BE2C (cell line): Measurements from ENCODE around the gene NFATC1.

ENCODE experiments used
- DNase-seq: peaks from one replicate; pipeline ENCODE4 v3.0.0-alpha.2; 2020
- H3K27me3 ChIP-seq: fragments of 250-450 bp; sonication (Bioruptor Pico); 2 replicates; pipeline ENCODE4 v1.5.1; 2020; ENCODE audit warnings: mild to moderate bottlenecking
- H3K36me3 ChIP-seq: fragments of 250-450 bp; sonication (Bioruptor Pico); 2 replicates; pipeline ENCODE4 v1.5.1; 2020; ENCODE audit warnings: mild to moderate bottlenecking
- H3K4me1 ChIP-seq: fragments of 250-450 bp; sonication (Bioruptor Pico); 2 replicates; pipeline ENCODE4 v1.5.1; 2020
- H3K4me3 ChIP-seq: 2 replicates; pipeline ENCODE4 v1.5.1; 2011; ENCODE audit warnings: low read depth, low read length
- H3K9me3 ChIP-seq: fragments of 250-450 bp; sonication (Bioruptor Pico); 2 replicates; pipeline ENCODE4 v1.5.1; 2020
- CTCF ChIP-seq: IDR thresholded peaks from 2 replicates; pipeline ENCODE4 v1.5.1; 2012; ENCODE audit warnings: mild to moderate bottlenecking, low read depth, low read length

NFATC1 gene

GRCh38 chr18:79424880-79425568 is 29.3 kb downstream of the NFATC1 start:
- no peak for DNase-seq
- no peaks in the 10 kb centered on the region for H3K9me3 ChIP-seq
- H3K27me3 ChIP-seq, result no peaks in the 10 kb centered on the region
- H3K4me3 ChIP-seq, result no peak overlapping the region
- H3K4me1 ChIP-seq, result no peaks in the 10 kb centered on the region
- H3K36me3 ChIP-seq, result no peaks in the 10 kb centered on the region
- no peak for TF ChIP-seq CTCF

GRCh38 chr18:79425569-79425886 is 29.8 kb downstream of the NFATC1 start:
- Histone ChIP-seq H3K36me3 (no peaks in the 10 kb centered on the region), H3K9me3 (no peaks in the 10 kb centered on the region), H3K4me3 (no peak overlapping the region), H3K4me1 (no peaks in the 10 kb centered on the region), H3K27me3 (no peaks in the 10 kb centered on the region)
- DNase-seq, result no peak
- no peak for TF ChIP-seq CTCF

GRCh38 chr18:79426376-79427300 is 30.9 kb downstream of the NFATC1 start:
- no peak for TF ChIP-seq CTCF
- Histone ChIP-seq H3K4me1 (no peaks in the 10 kb centered on the region), H3K9me3 (no peaks in the 10 kb centered on the region), H3K36me3 (no peaks in the 10 kb centered on the region), H3K4me3 (no peak overlapping the region), H3K27me3 (no peaks in the 10 kb centered on the region)
- DNase-seq, result no peak

- Histone ChIP-seq H3K36me3 (no peaks in the 10 kb centered on the region), H3K4me1 (no peaks in the 10 kb centered on the region), H3K27me3 (no peaks in the 10 kb centered on the region), H3K4me3 (no peak overlapping the region), H3K9me3 (no peaks in the 10 kb centered on the region)
- TF ChIP-seq CTCF, result no peak
- no peak for DNase-seq
Observed at GRCh38 chr18:79427368-79428225, 31.9 kb downstream of the NFATC1 start.

GRCh38 chr18:79428287-79428686 is 32.6 kb downstream of the NFATC1 start:
- Histone ChIP-seq H3K4me1 (no peaks in the 10 kb centered on the region), H3K9me3 (no peaks in the 10 kb centered on the region), H3K4me3 (no peak overlapping the region), H3K36me3 (no peaks in the 10 kb centered on the region), H3K27me3 (no peaks in the 10 kb centered on the region)
- no peak for DNase-seq
- no peak for TF ChIP-seq CTCF
